ENCODE results near the gene OR6K3.
"Not testable (repeated sequence)": the region's sequence is repeated elsewhere in the genome, so short reads cannot be mapped to it uniquely, and the experiment has no call there.

OR6K3 gene, protein sequence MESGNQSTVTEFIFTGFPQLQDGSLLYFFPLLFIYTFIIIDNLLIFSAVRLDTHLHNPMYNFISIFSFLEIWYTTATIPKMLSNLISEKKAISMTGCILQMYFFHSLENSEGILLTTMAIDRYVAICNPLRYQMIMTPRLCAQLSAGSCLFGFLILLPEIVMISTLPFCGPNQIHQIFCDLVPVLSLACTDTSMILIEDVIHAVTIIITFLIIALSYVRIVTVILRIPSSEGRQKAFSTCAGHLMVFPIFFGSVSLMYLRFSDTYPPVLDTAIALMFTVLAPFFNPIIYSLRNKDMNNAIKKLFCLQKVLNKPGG

DNA sequence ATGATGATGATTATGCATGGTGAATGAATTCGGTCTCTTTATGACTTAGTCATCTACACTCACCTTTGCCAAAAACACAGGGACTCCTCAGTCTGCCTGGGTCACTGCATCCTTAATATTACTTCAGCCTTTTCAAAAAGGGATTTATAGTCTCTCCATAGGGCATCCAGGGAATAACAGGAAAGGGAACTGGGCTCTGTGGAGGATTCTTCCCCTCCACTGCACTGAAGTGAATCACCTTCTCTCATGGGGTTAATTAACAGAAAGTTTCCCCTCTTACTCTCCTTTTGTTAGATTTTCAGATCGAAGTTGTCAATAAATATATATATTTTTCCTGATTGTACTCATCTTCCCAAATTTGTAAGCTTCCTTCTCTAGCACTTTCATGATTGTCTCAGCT is at the start of gene OR6K3:
TSS of gene OR6K3 (minus strand) at position 101 of the 400 bp plus-strand sequence. CDS start 2,605 bp downstream, outside the sequence.
- no peak for DNase-seq (ENCODE audit: low read depth in 2 of 2)

DNA sequence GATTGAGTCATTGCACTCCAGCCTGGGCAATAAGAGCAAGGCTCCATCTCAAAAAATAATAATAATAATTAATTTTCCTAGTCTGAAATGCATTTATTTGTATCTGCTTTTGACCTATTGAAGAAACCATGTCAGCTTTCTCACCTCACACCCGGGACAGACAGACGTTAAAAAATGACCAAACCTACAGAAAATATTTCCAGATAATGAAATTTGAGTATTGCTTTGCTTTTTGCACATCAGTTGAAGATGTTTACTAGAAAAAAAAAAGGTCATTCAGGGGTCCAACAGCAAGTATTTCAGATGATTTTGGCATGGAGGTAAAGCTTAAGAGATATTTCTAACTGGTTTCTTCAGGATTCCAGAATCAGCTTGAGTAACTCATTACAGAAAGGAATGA is 33.9 kb upstream of the OR6K3 start, which contains the start of gene OR6K6:
TSS of gene OR6K6 (plus strand) at position 301 of the 400 bp plus-strand sequence. CDS start 168 bp downstream, outside the sequence.
- no peak for DNase-seq (ENCODE audit: low read depth in 2 of 2)

DNA sequence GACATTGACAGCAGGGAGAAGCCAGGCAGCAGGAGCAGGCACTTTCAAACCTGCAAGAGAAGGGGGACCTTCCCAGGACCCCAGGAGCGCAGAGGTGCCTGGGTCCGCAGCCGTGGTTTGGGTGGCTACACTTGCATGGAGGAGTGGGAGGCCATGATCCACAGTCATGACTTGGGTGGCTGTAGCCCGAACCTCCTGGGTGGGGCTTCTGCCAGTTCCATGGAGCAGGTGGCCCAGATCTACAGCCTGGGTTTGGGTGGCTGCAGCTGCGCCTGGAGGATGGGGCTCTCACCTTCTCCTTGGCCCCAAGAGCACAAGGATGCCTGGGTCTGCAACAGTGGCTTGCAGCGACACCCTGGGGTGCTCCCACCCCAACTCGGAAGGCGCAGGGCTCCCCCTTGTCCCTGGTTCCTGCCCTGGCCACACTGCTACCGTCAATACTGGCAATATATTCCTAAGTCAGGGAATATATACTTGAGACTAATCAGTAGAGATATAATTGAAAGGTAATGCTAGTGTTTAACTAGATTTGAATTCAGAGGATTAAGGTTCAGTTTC is 31.7 kb upstream of the OR6K3 start:
- DNase-seq (ENCODE audit: low read depth in 2 of 2), result no peak

DNA sequence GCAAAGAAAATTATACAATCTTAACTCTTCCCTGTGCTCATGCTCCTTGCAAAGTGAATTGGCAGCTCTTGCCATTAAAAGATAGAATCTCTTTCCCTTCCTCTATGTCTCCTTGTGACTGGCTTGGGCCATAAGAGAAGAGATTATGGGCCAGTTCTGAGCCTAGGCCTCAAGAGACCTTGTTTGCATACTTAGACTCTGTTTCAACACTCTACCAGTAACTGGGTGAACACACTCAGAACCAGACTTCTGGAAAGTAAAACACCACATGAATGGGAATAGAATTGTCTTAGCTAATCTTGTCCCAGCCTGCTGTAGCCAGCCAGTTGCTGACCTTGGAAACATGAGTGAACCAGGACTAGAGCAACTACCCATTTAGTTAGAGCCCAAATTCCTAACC is 15.3 kb upstream of the OR6K3 start:
- no peak for DNase-seq (ENCODE audit: low read depth in 2 of 2)

DNA sequence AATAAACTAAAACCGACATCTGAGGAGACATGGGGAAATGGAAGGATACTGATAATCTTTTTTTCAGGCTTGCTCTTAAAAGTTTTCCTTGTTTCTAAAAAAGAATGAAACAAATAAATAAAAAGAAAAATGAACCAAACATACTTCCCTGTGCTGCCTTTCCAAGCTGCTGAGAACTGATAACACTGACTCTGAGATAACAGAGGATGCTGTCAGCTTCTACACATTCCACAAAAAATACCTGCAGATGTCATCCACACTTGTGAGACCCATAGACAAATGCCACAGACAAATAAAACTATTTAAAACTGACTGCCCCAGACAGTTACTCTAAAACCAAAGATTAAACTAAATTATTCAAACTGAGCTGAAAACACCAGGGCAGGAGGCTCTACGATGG is 12.0 kb upstream of the OR6K3 start:
- no peak for DNase-seq (ENCODE audit: low read depth in 2 of 2)

DNA sequence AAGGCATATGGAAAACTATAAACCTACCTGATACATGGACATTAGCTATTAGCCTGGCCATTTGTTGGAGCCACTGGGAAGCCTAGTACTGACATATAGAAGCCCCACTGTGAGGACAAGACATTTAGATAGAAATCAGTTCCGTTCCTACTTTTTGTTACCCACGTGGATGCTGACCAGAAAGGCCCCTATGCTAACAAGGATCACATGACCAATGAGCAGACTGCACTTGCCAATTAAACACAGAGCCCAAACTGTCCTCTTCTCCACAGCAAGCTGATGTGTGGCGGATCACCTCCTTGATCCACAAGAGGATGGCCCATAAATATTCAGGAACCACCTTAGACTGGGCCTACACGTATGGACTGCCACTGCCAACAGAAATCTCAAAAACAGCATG is 11.2 kb upstream of the OR6K3 start:
- no peak for DNase-seq (ENCODE audit: low read depth in 2 of 2)

DNA sequence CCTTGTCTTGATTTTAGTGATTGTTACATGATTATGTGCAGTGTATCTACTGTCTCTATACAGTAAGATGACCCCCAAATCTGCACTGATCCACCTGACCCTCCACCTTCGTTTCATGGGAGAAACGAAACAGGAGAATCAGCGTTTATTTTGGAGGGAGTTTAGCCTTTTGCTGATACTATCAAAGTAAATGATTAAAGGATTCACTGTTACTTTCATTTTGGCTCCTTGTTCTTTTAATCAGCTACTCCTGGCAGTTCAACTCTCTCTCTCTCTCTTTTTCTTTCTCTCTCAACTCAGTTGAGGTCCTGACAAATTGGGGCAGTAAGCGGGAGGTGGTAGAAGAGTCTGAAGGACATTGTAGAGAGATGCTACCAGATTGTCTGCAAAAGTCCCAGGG is 9.9 kb upstream of the OR6K3 start:
- no peak for DNase-seq (ENCODE audit: low read depth in 2 of 2)

DNA sequence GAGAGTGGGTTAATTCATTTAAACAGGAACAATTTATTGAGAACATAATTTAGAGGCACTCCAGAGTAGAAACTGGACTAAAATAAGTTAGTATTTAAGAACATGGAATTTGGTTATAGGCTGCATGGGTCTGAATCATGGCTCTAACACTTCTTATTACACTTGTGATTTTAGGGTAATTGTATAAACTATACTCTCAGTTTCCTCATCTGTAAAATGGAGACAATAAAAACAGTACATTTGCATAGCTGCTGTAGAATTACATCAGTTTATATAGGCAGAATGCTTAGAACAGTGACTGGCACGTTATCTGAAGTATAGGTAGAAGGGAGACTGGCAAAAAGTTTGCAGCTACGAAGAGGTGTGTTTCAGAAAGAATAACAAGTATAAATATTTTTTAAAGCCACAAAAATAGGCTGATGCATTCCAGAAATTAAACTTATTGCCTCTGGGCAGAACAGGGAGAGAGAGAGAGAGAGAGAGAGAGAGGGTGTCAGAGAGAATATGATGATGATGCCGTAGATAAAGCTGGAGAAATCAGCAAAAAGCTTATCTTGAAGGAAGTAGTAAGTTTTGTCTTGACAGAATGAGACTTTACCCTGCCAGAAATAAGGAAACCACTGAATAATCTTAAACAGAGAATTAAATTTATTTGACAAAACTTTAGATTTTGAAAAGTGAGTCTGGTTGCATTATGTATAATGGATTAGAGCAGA is 8.1 kb upstream of the OR6K3 start:
- DNase-seq (ENCODE audit: low read depth in 2 of 2), result no peak

DNA sequence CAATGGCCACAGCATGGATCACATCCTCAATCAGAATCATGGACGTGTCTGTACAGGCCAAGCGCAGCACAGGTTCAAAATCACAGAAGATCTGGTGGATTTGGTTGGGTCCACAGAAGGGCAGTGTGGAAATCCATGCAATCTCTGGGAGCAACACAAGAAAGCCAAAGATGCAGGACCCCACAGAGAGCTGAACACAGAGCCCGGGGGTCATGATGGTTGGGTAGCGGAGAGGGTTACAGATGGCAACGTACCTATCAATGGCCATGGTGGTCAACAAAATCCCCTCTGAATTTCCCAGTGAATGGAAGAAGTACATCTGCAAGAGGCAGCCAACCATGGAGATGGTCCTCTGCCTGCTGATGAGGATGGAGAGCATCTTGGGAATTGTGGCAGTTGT is 3.9 kb upstream of the OR6K3 start:
- no peak for DNase-seq (ENCODE audit: low read depth in 2 of 2)

DNA sequence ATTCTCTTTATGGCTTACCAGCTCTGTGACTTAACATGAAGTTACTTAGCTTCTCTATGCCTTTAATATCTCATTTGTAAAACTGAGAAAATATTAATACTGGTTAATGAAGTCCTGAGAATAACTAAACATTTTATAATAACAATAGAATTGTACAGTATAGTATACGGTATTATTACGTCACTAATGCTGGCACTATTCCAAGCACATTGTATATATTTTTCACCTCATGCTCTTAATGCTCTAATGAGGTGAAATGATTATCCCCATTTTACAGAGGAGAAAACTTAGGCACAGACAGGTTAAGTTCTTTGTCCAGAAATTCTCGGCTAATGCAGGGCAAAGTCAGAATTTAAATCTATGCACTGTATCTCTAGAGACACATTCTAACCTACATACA is 856 bp downstream of the OR6K3 start:
- no peak for DNase-seq (ENCODE audit: low read depth in 2 of 2)

DNA sequence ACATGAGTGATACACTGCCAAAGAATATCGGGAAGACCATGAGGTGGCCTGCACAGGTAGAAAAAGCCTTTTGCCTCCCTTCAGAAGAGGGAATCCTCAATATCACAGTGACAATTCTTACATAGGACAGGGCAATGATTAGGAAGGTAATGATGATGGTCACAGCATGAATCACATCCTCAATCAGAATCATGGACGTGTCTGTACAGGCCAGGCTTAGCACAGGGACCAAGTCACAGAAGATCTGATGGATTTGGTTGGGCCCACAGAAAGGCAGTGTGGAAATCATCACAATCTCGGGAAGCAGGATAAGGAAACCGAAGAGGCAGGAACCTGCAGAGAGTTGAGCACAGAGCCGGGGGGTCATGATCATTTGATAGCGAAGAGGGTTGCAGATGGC is 3.2 kb downstream of the OR6K3 start:
- no peak for DNase-seq (ENCODE audit: low read depth in 2 of 2)

DNA sequence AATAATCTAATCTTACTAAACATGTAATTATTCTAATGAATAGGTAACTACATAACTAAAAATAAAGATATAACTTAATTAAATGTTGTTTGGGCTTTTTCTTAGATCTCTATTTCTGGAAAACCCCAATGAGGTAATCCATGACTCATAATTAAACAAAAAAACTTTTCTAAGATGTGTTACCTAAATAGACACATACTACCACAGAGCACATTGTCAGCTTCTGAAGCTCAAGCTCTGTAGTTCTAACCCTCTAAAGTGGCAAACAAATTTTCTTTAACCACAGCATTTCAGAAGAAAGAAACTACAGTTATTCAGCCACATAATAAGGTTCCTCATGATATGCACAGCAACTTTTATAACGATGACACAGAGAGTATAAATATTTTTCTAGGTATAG is 4.2 kb downstream of the OR6K3 start:
- no peak for DNase-seq (ENCODE audit: low read depth in 2 of 2)

DNA sequence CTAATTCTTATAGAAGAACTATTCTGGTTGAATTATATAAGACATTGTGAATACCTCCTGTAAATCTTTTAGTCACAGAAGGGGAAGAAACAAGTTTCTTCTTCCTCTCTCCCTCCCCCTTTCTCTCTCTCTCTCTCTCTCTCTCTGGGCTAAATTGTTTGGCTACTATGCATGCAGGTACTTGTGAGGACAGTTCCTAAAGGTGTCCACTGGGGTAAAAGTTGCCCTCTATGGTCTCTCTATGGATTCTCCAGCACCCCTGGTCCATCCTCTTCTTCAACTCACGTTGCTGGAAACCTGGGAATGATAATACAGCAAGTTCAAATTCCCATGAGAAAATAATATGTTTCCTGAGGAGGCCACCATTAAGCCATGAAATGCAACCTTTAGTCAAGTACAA is 5.8 kb downstream of the OR6K3 start:
- no peak for DNase-seq (ENCODE audit: low read depth in 2 of 2)

DNA sequence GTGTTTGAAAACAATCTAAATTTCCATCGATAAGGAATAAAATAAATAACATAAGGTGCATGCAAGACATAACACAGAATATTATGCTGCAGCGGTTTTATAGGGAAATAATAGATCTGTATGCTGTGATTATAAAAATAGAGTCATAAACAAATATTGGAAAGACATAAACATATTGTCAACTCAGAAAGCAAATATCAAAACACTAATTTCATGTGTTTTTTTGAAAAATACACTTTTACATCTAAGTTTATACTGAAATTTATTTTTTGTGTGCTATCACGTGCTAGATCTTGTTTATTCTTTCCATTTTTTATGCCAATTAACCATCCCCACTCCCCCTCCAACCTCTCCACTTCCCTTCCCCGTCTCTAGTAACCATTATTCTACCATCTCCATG is 9.4 kb downstream of the OR6K3 start:
- no peak for DNase-seq (ENCODE audit: low read depth in 2 of 2)

DNA sequence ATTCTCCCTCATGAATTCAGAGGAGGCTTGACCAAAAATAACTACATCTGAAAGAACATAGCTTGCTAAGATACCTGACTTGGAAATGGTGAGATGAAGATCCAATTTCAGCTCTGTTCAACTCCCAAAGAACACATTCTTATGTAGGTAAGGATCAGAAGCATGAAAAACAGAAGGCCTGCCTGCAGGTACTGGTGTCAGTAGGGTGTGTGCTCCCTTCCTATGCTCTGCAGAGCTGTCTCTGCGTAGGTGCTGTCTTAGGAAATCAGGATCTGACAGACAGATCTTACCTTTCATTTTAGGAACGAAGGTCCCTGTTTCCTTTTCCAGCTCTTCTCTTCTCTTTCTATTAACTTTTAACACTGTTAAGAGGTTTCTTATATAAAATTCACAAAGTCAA is 14.4 kb downstream of the OR6K3 start:
- no peak for DNase-seq (ENCODE audit: low read depth in 2 of 2)

DNA sequence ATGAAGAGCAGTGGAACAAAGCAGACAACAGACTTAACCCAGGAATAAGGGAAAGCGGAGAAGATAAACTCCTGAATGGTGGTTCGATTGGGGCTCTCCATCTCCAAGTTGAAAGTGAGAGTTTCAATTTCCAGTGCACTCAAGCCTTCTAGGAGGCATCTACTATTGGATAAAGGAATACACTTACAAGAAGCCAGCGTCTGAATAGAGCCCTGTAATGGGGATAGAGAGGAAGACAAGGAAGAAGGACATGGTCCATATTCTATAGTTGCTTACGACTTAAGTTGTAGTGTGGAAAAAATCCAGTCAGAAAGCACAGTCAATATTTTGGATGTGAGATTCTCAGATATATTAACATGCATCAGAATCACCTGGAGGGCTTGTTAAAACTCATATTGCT is 20.0 kb downstream of the OR6K3 start, which contains the start of gene OR6K2:
TSS of gene OR6K2 (minus strand) at position 101 of the 400 bp plus-strand sequence. CDS start at position 101, 0 bp downstream.
- DNase-seq (ENCODE audit: low read depth in 2 of 2), result no peak

DNA sequence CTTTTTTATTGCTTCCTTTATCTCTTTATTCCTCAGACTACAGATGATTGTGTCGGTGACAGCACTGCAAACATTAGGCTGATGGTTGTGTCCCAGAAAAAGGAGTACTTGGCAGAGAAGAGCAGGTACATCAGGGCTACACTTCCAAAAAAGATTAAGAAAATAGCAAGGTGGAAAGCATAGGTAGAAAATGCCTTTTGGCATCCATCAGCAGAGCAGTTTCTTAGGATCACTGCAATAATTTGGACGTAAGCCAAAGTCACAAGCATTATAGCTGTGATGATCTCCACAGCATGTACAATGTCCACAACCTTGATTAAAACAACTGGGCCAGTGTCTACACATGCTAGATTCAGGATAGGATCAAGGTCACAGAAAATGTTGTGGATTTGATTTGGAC is 25.9 kb downstream of the OR6K3 start:
- DNase-seq (ENCODE audit: low read depth in 2 of 2), result no peak

DNA sequence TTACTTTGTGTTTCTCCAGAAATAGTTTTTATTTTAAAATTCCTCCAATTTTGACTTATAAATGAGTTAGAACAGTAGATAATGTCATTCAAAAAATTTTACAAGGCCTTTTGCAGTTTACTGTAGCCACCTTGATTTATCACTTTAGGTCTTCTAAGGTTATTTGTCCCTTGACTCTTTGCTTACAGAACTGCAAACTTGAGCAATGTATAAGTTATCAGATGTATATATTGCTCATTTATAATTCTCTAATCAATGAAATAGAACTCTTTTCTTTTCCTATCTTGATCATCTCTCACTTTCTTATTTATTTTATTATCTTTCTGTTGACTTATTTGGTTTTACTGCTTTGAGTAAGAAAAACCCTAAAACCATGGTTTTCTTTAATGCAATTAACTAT is 28.2 kb downstream of the OR6K3 start:
- no peak for DNase-seq (ENCODE audit: low read depth in 2 of 2)

DNA sequence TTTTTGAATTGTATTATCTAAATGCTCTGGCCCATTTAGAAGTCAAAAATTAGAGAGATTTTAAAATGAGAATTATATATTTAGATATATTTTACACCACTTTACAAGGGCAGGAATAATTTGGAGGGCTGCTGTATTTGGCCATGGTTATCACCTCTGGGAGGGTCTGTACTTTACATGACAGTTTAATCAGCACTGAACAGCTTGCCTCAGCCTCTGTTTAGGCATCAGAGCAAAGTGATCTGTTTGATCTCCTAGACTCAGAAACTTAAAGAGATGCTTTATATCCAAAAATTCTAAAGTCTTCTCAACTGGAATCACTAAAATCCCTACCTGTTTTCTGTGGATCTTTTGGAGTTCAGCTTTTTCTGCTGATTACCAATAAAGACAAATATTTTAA is 28.6 kb downstream of the OR6K3 start:
- DNase-seq (ENCODE audit: low read depth in 2 of 2), result no peak

DNA sequence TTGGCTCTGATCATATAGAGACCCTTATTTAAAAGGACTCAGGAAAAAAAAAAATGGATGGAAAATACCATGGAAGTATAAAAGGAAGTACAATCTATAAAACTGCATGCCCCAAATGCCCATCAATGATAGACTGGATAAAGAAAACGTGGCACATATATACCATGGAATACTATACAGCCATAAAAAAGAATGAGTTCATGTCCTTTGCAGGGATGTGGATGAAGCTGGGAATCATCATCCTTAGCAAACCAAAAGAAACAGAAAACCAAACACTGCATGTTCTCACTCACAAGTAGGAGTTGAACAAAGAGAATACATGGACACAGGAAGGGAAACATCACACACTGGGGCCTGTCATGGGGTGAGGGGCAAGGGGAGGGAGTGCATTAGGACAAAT is 29.4 kb downstream of the OR6K3 start:
- not testable (repeated sequence) for DNase-seq (ENCODE audit: low read depth in 2 of 2)

DNA sequence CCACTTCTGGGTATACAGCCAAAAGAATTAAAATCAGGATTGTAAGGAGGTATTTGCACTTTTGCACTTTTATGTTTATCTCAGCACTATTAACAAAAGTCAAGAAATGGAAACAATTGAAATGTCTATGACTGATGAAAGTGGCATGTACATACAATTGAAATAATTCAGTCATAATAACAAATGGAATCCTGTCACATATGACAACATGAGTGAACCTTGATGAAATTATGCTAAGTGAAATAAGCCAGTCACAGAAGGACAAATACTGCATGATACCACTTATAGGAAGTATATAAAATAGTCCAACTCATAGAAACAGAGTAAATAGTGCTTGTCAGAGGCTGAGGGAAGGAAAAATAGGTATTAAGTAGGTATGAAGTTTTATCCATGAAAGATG is 30.6 kb downstream of the OR6K3 start:
- DNase-seq (ENCODE audit: low read depth in 2 of 2), result no peak

DNA sequence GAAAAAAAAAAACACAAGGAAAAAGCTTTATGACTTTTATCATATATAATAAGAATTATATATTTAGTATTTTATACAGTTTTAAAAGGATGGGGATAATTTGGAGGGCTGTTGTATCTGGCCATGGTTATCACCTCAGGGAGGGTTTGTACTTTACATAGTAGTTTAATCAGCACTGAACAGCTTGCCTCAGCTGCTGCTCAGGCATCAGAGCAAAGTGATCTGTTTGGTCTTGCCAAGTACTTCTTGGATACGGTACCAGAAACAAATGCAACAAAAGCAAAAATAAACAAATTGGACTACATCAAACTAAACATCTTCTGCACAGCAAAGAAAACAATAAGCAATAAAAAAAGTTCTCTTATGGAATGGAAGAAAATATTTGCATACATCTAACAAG is 31.4 kb downstream of the OR6K3 start:
- DNase-seq (ENCODE audit: low read depth in 2 of 2), result no peak

DNA sequence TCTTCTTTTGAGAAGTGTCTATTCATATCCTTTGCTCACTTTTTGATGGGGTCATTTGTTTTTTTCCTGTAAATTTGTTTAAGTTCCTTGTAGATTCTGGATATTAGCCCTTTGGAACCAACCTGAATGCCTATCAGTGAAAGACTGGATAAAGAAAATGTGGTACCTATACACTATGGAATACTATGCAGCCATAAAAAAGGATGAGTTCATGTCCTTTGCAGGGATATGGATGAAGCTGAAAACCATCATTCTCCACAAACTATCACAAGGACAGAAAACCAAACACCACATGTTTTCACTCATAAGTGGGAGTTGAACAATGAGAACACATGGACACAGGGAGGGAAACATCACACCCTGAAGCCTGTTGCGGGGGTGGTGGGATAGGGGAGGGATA is 32.2 kb downstream of the OR6K3 start:
- not testable (repeated sequence) for DNase-seq (ENCODE audit: low read depth in 2 of 2)
